RWPE1 (cell line): ENCODE data around the gene NUDT3.

ENCODE experiments used
- CTCF ChIA-PET: fragments of 350-600 bp; sonication (Branson Sonifier 250); formaldehyde crosslinking; extraction: SDS; loops from one replicate; lab custom pipeline; 2021; lab: Yijun Ruan, JAX
- POLR2A ChIA-PET: fragments of 400-600 bp; formaldehyde crosslinking; extraction: SDS; loops from one replicate; lab custom pipeline; 2020; ENCODE audit warnings: antibody characterized with exemption; ENCODE audit not compliant: low non-redundant PET; lab: Yijun Ruan, JAX
- DNase-seq: peaks from one replicate; pipeline ENCODE4 v3.0.0; 2012; ENCODE audit warnings: low spot score
- H3K27ac ChIP-seq: fragments of 450-650 bp; 2 replicates; pipeline ENCODE4 v1.5.1; 2017
- TF ChIP-seq, protein P1 (sequence below): fragments of 450-650 bp; conservative IDR thresholded peaks from 2 replicates; pipeline ENCODE4 v1.5.1; 2017; ENCODE audit warnings: low read depth, mild to moderate bottlenecking

Gene NUDT3

DNA sequence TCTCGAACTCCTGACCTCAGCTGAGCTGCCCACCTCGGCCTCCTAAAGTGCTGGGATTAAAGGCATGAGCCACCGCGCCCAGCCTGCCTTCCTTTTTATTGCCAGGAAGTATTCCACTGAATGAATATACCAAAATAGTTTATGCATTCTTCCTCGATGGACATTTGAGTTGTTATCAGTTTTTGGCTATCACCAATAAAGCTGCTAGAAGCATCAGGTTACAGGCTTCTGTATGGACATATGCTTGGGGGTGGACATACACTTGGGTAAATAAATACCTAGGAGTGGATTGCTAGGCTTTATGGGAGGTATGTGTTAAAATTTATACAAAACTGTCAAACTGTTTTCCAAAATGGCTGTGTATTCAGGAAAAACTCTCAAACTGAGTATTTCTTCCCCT lies 43.4 kb upstream of the NUDT3 start:
- H3K27ac ChIP-seq, result no peak overlapping the region
- TF ChIP-seq, protein P1, sequence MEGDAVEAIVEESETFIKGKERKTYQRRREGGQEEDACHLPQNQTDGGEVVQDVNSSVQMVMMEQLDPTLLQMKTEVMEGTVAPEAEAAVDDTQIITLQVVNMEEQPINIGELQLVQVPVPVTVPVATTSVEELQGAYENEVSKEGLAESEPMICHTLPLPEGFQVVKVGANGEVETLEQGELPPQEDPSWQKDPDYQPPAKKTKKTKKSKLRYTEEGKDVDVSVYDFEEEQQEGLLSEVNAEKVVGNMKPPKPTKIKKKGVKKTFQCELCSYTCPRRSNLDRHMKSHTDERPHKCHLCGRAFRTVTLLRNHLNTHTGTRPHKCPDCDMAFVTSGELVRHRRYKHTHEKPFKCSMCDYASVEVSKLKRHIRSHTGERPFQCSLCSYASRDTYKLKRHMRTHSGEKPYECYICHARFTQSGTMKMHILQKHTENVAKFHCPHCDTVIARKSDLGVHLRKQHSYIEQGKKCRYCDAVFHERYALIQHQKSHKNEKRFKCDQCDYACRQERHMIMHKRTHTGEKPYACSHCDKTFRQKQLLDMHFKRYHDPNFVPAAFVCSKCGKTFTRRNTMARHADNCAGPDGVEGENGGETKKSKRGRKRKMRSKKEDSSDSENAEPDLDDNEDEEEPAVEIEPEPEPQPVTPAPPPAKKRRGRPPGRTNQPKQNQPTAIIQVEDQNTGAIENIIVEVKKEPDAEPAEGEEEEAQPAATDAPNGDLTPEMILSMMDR, result no peak
- POLR2A ChIA-PET, result interaction anchor here (0.6 kb wide), 1 partner anchor 123 kb away, joined by 5 read pairs; no protein-coding TSS in a partner anchor
- DNase-seq, result no peak
- CTCF ChIA-PET, result interaction anchor here (0.5 kb wide), 1 partner anchor 591 kb away, joined by 3 read pairs; no protein-coding TSS in a partner anchor

DNA sequence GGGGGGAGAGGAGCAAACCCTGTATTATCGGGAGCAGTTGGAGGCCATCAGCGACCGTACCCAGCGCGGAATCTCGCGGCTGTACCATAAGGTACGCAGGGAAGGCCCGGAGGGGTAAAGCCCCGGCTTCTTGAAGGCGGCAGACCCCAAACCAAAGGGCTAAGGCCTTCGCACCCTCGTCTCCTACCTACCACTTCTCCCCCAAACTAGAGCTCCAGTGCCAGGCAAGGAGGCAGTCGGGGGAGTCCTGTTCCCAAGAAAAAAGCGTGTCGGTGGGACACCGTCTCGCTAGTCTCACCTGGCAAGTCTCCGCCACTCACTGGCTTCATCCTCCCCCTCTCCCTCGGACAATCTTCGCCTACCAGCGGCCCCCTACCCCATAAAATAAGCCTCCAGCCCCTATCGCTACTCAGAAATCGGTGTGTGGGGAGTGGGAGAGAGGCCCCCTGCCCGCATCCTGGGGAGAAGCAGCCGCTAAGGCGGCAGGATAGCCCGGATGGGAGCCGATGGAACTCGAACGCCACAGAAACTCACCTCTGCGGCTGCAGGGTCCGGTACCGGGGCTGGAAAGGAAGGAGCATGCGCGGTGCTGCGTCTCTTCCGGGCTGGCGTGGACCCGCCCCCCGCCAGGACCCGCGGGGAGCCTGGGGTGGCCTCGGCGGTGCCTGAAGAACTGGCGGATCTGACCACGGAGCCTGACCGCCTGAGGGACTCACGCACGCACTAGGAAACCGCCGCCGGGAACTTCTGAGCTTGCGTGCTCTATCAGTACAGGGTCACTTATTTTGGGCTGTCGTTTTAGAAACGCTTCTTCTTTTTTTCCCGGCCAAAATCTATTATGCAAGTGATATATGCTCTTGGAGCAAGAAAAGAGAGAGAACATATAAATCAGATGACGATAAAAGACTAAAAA lies 33.3 kb upstream of the NUDT3 start, which contains the start of gene RPS10:
Gene RPS10, minus strand, starts transcription at position 572 of the 913 bp plus-strand sequence. CDS start 848 bp downstream, outside the sequence.
- H3K27ac ChIP-seq, result peak within 1 kb of the TSS; percentile 81
- TF ChIP-seq, protein P1, result no peak
- peak; percentile 98 for DNase-seq
- ChIA-PET CTCF (interaction anchor here (0.6 to 1.1 kb wide), 6 partner anchors 22 to 774 kb away, joined by 3 to 6 read pairs (median 4); no protein-coding TSS in a partner anchor), POLR2A (interaction anchor here (0.6 kb wide), 2 partner anchors 23 to 26 kb away, joined by 7 to 8 read pairs; no protein-coding TSS in a partner anchor)

DNA sequence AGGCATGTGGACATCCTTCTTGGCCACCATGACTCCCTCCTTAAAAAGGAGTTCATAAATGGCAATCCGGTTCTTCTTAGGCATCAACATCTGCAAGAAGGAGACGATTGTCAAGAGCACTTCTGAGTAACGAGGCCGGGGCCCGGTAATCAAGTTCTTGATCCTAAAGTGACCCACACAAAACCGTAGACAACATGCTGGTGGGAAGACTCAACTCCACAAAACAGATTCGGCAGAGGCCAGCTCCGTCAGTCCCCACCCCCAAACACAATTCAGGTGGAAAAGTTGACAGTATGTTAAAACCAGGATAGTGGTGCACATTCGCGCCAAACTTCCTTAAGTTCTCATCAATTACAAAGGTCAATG lies 32.6 kb upstream of the NUDT3 start:
- DNase-seq, result no peak
- POLR2A ChIA-PET, result interaction anchor here (0.5 kb wide), 1 partner anchor 188 kb away, joined by 5 read pairs; the partner anchor contains the start of gene HMGA1
- peak overlapping the region; percentile 81 for H3K27ac ChIP-seq
- CTCF ChIA-PET, result interaction anchor here (0.7 to 1.0 kb wide), 2 partner anchors 35 to 176 kb away, joined by 3 read pairs; no protein-coding TSS in a partner anchor
- TF ChIP-seq, protein P1, result no peak

DNA sequence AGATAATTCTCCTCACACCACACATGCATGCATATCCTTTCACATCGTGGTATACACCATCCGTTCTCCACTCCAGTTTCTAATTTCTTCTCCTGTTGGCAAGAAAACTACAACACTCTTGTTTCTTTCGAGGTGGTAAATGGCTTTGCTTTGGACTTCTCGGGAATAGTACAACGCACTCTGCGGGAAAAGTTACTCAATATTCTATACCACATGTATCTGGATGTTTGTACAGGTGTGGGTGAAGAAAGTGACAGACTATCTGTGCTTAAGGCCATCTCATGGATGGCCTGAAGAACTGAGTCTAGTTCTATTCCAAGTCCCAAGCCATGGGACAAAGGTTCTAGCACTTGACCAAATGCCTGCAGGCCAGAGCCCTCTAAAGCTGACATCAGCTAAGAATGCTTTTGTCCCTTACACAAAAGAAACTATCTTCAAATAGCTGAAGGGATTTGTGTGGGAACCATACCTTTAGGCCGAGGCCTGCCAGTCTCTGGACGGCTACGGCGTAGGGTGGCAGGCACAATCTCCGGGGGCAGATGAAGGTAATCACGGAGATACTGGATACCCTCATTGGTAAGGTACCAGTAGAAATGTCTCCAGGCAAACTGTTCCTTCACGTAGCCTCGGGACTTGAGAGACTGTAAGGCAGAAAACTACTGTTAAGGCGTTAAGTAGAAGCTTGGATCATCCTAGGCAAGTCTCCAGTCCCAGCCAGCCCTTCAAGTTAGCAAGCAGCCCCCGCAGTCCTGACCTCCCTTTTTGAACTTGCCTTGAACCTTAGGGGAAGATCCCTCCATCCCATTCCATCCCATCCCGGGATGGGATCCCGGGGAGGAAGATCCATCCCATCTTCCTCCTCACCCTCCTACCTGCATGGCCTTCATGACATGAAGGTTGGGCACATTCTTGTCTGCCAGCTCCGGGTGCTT lies 32.0 kb upstream of the NUDT3 start:
- TF ChIP-seq, protein P1, result no peak
- DNase-seq, result no peak

DNA sequence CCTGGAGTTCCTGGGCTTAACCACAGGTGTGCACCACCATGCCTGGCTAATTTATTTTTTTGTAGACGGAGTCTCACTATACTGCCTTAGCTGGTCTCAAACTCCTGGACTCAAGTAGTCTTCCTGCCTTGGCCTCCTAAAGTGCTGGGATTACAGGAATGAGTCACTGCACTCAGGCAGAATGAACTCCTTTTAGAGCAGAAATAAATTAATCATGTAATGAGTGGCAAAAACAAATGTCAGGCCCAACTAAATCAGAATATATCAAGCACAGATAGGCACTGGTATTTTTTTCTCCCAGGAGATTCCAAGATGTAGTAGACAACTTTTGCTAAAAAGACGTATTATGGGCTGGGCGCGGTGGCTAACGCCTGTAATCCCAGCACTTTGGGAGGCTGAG lies 30.8 kb upstream of the NUDT3 start:
- CTCF ChIA-PET, result no interaction called here
- TF ChIP-seq, protein P1, result no peak
- H3K27ac ChIP-seq, result peak overlapping the region; percentile 52; the same call in 1 of the 2 replicates
- DNase-seq, result no peak
- POLR2A ChIA-PET, result no interaction called here

More for the DNA sequence above, 32.0 kb upstream of the NUDT3 start:
- H3K27ac ChIP-seq, result peak overlapping the region; percentile 81
- ChIA-PET POLR2A (interaction anchor here (0.5 to 0.6 kb wide), 2 partner anchors 167 to 188 kb away, joined by 4 to 5 read pairs; partner anchors contain the start of gene HMGA1), CTCF (interaction anchor here (0.7 to 1.0 kb wide), 2 partner anchors 36 to 175 kb away, joined by 3 read pairs; no protein-coding TSS in a partner anchor)

DNA sequence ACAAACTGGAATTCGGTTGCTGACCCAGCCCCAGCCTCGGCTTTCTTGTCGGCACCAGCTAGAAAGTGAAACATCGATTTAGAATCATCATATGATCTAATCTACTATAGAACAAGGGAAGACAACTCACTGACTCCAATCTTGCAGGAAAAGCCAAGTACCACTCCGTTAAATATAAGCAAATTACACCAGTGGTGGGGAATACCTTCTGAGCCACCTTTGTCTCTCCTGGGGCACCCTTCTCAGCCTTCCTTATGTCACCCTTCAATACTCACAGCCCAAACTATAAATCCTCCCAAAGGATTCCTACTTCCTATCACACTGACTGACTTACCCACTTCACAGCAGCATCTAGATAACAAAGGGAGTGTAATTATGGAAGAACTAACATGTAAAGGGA lies 25.9 kb upstream of the NUDT3 start:
- H3K27ac ChIP-seq, result no peak overlapping the region
- ChIA-PET POLR2A (no interaction called here), CTCF (no interaction called here)
- TF ChIP-seq, protein P1, result no peak
- DNase-seq, result no peak
